ENCODE measurements around the gene CUBN.
"Not testable (repeated sequence)": the region's sequence is repeated elsewhere in the genome, so short reads cannot be mapped to it uniquely, and the experiment has no call there.

CUBN gene

DNA sequence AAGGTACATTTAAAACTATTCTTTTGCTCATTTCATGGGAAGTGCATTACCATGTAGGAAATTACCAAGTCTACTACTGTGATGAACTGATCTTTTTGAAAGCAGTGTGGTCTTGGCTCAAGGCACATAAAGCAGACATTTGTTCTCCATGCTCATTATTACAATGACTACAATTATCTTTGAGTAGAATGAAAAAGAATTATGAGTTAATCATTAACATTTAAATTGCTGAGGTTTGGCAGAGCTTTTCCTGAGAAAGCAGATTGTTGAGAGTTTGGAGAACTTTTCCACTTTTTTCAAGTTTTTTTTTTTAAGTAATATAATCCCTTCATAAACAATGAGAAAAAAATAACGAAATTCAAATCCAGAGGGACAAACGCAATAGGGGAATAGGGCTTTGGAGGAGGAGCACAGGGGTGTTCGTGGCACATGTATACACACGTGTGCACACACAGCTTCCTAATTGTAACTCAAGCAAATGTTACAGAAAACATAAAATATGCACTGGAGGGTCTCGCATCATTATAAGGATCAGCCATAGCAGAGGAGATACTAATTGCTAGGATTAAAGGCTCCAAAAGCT, 8.9 kb upstream of the CUBN start:
- no peak for DNase-seq

DNA sequence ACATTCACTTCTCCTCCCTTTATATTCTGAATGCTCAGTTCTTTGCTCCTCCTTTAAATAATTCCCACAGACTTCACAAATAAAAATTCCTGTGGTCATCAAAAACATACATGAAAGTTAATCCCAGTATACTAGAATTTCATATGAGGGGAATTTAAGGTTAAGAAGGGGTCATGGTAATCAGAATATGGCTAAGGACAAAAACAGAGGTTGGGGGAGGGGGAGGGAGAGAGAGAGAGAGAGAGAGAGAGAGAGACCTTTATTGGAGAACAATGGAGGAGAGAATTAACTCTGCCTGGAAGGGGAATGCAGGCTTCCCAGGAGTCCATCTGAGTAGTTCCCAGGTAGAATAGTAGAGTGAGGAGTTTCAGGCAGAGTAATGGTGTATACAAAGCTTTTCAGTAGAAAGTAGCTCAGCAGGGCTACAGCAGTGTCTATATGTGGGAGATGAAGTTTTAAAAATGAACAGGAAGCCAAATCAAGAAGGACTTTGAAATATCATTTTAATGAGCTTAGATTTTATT, 5.2 kb upstream of the CUBN start:
- no peak for DNase-seq

DNA sequence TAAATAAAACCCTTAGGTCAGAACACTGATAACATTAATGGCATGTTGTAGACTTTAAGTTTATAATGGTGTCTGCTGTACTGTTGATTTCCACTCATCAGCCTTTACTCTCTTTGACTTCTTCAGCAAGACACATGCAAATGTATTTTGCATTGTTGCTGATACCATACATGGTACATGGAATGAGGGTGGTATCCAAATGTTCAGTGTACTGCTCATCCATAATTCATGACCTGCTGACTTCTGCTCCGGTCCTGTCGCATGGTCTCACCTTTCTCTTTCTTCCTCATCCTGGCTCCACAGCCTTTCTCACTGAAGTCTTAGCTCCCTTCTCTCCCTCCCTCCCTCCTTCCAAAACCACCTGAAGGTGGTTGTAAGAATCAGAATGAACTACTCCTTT, 4.7 kb upstream of the CUBN start:
- no peak for DNase-seq

- DNase-seq = no peak
Observed at GRCh38 chr10:17128261-17128660, 1.4 kb downstream of the CUBN start.

DNA sequence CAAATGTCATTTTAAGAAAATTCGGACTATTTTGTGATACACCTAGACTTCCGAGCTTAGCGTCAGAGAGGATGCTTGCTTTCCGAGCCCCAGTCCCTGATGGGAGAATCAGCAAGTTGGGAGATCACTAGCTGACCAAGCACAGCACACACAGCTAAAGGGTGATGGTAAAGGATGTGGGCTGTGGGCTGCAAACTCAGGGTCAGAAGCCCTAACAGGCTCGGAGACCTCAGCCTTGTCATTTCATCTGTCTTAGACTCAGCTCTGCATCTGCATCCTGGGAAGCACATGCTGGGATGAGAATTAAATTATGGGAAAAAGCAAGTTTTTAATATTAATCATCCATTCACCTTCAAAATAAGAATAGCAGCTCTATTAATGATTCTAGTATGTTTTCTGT, 3.3 kb downstream of the CUBN start:
- DNase-seq = no peak

GRCh38 chr10:17125206-17125893, 4.3 kb downstream of the CUBN start:
- no peak for DNase-seq

DNA sequence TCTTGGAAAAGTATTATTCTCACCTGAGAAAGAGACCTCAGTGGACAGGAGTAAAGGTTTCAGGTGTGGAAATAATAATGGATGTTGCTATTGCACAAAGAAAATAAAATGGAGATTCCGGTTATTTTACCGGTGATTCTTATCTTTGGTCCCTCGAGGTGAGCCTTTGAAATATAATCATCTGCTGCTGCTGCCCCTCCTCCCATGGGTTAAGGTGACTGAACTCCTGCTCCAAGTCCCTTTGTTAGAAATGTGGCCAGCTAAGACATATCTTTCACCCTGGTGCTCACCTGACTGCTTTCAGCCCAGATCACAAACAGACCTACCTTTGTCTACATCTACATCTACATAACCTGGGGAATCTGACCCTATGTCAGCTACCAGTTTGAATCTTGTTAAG, 5.7 kb downstream of the CUBN start:
- DNase-seq = no peak

DNA sequence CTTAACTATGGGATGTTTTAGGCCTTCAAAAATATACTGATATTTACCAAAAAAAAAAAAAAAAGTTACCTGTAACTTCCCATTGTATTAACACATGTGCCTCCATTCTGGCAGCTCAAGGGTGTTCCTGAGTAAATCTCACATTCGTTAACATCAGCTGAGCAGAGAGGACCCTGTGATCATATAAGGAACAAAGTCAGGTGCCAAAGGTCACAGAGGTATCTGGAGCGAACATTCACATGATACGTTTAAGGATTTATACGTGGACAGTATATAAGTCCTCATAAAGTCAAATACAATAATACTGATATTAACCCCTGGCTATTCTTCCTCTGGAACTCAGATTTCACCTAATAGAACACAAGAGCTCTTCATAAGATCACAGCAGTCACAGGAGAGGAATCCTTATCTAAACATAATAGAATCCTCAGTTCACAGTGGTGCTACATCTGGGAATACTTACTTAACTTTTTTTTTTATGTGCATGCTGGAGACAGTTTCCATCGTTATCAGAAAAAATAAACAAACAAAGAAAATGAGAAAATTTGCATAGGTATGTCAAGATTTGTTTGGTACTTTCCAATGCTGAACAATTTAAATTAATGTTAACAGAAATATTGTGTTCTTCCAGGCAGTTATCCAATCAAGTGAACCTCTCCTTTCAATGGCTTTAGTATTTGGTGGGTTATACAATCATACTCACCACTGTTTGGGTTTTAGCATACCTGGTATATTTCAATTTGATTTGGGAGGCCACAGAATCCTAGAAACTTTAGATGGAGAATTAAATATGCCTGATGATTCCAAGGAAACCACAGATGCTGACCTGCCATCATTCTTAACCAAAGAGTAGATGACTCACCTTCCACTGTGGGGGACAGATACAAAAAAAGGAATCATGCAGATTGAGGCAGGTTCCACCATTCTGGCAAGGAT, 6.6 kb downstream of the CUBN start:
- DNase-seq = no peak

DNA sequence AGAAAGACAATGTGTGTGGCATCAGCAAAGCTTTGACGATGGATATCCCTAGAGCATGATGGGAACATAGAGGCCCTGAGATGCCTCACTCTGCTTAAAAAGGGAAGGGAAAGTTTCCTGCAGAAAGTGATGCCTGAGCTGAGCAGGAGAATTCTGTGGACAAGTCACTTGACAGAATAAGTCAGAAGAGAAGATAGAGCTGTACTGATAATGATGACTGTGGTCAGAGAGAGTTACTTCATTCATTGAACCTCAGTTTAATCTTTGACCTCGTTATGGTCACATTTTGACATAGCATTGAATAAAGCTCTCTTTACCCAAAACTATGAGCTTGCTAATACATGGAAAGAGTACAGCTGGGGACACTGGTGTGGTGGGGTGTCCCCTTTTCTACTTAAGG, 7.6 kb downstream of the CUBN start:
- no peak for DNase-seq

- DNase-seq = no peak
Observed at GRCh38 chr10:17120694-17121093, 8.9 kb downstream of the CUBN start.

GRCh38 chr10:17119845-17120244, 9.8 kb downstream of the CUBN start:
- no peak for DNase-seq

- DNase-seq = no peak
Observed at GRCh38 chr10:17116193-17116592, 13.4 kb downstream of the CUBN start.

DNA sequence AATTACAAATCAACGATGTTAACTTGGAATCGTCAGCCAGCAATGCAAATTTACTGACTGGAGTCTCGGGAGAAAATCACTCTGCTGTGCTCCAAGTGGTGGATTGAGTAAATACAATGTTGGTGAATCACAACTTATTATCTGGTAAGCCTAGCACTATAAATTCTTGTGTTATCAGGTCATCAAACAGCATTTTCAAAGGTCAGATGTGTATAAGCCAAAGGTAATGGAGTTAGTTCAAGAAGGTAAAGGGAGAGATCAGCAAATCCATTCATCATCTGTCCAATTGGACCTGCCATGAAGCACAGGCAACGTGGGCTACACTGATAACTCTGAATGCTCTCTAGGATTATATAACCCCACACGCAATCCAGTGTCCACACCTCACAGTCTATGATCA, 13.9 kb downstream of the CUBN start:
- no peak for DNase-seq

- DNase-seq = not testable (repeated sequence)
Observed at GRCh38 chr10:17114878-17115444, 14.7 kb downstream of the CUBN start.

GRCh38 chr10:17113889-17114540, 15.6 kb downstream of the CUBN start:
- DNase-seq = no peak

DNA sequence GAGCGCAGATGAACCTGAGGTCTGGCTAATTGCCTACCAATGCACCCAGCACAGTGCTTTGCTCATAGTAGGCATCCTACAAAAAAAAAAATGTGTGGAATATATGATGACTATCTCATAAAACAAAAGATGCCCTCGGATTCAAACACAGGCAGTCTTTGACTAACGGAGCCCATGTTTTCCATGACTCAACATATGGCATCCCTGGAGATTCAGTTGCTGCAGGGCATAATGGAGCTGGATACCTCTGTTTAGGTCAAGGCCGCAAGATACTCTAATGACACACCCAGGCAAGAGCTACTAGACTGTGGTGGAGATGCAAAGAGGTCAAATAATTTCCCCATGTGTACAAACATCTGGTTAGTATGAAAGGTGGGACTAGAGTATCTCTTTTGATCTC, 16.3 kb downstream of the CUBN start:
- DNase-seq = no peak

GRCh38 chr10:17112566-17112965, 17.0 kb downstream of the CUBN start:
- DNase-seq = no peak

- DNase-seq = no peak
Observed at GRCh38 chr10:17109475-17110207, 20.0 kb downstream of the CUBN start.

GRCh38 chr10:17109046-17109445, 20.6 kb downstream of the CUBN start:
- DNase-seq = no peak

DNA sequence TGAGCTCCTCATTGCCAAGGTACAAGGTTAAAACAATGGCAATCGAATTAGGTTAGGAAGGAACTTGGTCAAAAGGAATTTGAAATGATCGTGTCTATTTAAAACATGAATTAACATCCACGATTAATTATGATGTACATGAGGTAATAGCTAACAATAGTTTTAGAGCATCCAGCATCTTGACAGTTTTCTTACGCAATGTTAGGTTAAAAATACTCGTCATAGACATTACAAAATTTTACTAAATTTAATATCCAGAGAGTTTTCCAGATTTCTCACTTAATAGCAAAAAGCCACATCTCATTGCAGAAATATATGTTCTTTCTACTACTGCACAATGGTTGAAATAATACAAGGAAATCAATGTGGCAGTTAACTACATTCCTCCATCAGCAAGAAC, 22.6 kb downstream of the CUBN start:
- DNase-seq = no peak

DNA sequence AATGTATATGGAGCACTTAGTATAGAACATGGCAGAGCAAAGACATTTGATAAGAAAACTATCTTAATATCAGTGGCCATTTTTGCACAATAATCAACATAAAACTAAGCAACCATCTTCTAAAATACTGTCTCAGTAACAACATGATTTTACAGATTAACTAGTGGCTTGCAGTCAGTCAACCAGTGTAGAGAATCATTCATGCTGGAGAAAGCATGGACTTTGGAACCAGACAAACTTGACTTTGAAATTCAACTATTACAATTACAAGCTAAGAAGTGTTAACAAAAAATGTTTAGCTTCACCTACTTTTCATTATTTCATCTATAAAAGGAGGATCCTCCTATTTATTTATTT, 27.7 kb downstream of the CUBN start:
- DNase-seq = no peak

DNA sequence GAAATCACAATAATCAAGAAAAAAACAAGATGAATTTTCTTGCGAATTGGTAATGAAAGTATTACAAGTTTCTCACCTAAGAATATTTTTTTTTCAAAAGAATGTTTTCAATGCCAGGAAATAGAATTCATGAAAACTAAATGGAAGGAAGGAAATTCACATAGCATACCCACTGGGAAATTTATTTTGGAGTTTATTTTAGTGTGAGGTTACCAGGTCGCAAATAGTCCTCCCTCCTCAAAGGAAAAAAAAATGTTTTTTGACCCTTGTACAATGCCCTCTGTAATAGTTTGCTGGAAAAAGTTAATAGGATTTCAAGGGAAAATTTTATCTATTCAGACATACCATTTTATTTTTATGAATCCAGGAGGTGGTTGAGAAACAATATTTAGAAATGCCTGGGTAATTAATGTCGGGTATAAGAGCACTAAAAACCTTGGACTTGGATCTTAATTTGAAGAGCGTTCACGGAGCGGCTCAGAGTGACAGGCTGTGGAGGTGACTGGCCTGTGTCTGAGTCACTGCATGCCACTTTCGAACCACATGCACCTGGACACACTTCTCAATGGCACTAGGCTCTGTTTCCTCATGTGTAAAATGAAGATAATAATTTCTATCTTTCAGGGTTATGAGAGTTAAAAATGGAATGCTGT, 28.2 kb downstream of the CUBN start:
- DNase-seq = no peak
